ENCODE measurements around the gene ZNF580.

DNA sequence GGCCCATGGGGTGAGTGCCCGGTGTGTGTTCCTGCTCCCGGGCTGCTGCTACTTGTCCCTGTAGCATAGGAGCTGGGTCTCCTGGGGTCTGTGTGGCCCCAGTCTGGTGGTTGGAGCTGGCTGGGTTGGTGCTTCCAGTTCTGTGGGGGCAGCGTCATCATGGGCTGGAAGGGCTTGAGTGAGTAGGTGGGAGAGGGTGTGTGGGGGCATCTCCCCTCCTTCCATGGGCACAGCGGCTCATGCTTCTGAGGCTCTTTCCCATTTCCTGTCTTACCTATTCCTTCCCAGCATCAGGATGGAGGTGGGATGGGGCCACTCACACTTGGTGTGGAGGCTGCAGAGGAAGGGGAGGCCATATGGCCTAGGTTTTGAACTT lies 26.2 kb downstream of the ZNF580 start:
- TF ChIP-seq, protein P1, sequence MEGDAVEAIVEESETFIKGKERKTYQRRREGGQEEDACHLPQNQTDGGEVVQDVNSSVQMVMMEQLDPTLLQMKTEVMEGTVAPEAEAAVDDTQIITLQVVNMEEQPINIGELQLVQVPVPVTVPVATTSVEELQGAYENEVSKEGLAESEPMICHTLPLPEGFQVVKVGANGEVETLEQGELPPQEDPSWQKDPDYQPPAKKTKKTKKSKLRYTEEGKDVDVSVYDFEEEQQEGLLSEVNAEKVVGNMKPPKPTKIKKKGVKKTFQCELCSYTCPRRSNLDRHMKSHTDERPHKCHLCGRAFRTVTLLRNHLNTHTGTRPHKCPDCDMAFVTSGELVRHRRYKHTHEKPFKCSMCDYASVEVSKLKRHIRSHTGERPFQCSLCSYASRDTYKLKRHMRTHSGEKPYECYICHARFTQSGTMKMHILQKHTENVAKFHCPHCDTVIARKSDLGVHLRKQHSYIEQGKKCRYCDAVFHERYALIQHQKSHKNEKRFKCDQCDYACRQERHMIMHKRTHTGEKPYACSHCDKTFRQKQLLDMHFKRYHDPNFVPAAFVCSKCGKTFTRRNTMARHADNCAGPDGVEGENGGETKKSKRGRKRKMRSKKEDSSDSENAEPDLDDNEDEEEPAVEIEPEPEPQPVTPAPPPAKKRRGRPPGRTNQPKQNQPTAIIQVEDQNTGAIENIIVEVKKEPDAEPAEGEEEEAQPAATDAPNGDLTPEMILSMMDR (IDR thresholded peaks at IDR 0.05): no peak
- TF ChIP-seq EZH2 (IDR thresholded peaks at IDR 0.05) (no peak), EZH2phosphoT487 (IDR thresholded peaks at IDR 0.05) (no peak)

Data from neural progenitor cell (in vitro differentiated cells).